K562 (cell line): ENCODE measurements around the gene ZNF665. TPM values are rescaled to one million over a fixed set of nuclear protein-coding genes. Genes with fewer than 3 reads are reported as not detected.

Experiments used
- ATAC-seq: fragments of 200-7000 bp; cut with Tn5 transposase; 3 replicates; pipeline ENCODE4 v1.9.1; 2020; ENCODE audit warnings: moderate library complexity
- BruUV-seq: library from RNA; stranded (reverse); fragments of 400-500 nt; replicated peaks from 2 replicates; lab custom pipeline; 2021; lab: Mats Ljungman, UMichigan
- CTCF ChIA-PET: fragments of 300-600 bp; formaldehyde crosslinking; extraction: SDS; loops from one replicate; lab custom pipeline; 2021; ENCODE audit warnings: low intra/inter-chr PET ratio; lab: Yijun Ruan, JAX
- POLR2A ChIA-PET: fragments of 300-600, 350-650 bp; sonication (Branson Sonifier 250); formaldehyde crosslinking; extraction: SDS; loops from one replicate; lab custom pipeline; 2021; ENCODE audit warnings: antibody characterized with exemption, inconsistent platforms; lab: Yijun Ruan, JAX
- DNase-seq, 4 experiments: peaks; one replicate each; pipeline versions ENCODE4 v3.0.0 to v3.0.0-alpha.2; 2011 to 2018; ENCODE audit warnings: low spot score in 3 of 4, mixed read lengths in 3 of 4; ENCODE audit errors: extremely low read depth in 1 of 4
- FAIRE-seq: peaks from 2 replicates; lab custom pipeline; 2011; peaks lifted over from hg19 to GRCh38; lab: Jason Lieb, UNC
- H2AFZ ChIP-seq: 2 replicates; pipeline ENCODE4 v1.6.0; 2011; ENCODE audit warnings: low read depth, low read length, control low read depth, inconsistent platforms
- H3K27ac ChIP-seq: fragments of 200-600 bp; 3 replicates; pipeline ENCODE4 v1.8.0; 2011; ENCODE audit warnings: low read depth, mild to moderate bottlenecking, control low read depth, inconsistent platforms, low read length, moderate library complexity, mixed read lengths; ENCODE audit errors: extremely low read depth
- H3K27me3 ChIP-seq, 2 experiments: fragments of 300-600 bp in 1 of 2; 2 replicates in 1 of 2; 3 replicates in 1 of 2; pipeline versions ENCODE4 v1.6.0 to v1.8.0; 2011; ENCODE audit warnings: inconsistent platforms in 2 of 2, low read length in 2 of 2, mild to moderate bottlenecking in 1 of 2, mixed read lengths in 1 of 2, moderate library complexity in 1 of 2; ENCODE audit not compliant: control insufficient read depth in 2 of 2, insufficient read depth in 2 of 2
- H3K36me3 ChIP-seq: fragments of 300-600 bp; 3 replicates; pipeline ENCODE4 v1.8.0; 2011; ENCODE audit warnings: mild to moderate bottlenecking, low read length, inconsistent platforms; ENCODE audit not compliant: control insufficient read depth, insufficient read depth
- H3K4me1 ChIP-seq, 2 experiments: fragments of 200-600 bp in 1 of 2; replicated peaks in 1 of 2; 2 replicates in 1 of 2; 3 replicates in 1 of 2; pipeline versions ENCODE4 v1.5.1 to v1.8.0; 2011; ENCODE audit warnings: inconsistent platforms in 2 of 2, low read length in 2 of 2, mild to moderate bottlenecking in 1 of 2, mixed read lengths in 1 of 2, moderate library complexity in 1 of 2; ENCODE audit not compliant: control insufficient read depth in 2 of 2, insufficient read depth in 2 of 2
- H3K4me2 ChIP-seq: 2 replicates; pipeline ENCODE4 v1.6.1; 2011; ENCODE audit warnings: low read length, control low read depth, inconsistent platforms, mixed read lengths; ENCODE audit not compliant: insufficient read depth
- H3K4me3 ChIP-seq: fragments of 200-600 bp; sonication (generic), shearing (Covaris generic); 2 replicates; pipeline ENCODE4 v1.5.1; 2016; ENCODE audit warnings: control low read depth, inconsistent platforms
- H3K79me2 ChIP-seq: fragments of 200-600 bp; 3 replicates; pipeline ENCODE4 v1.8.0; 2011; ENCODE audit warnings: low read length, inconsistent platforms; ENCODE audit not compliant: control insufficient read depth, insufficient read depth
- H3K9ac ChIP-seq, 2 experiments: 2 replicates each; pipeline versions ENCODE4 v1.6.0 to v1.6.1; 2011; ENCODE audit warnings: low read depth in 2 of 2, low read length in 2 of 2, control low read depth in 1 of 2, inconsistent platforms in 1 of 2, mild to moderate bottlenecking in 1 of 2, mixed read lengths in 1 of 2; ENCODE audit not compliant: insufficient read depth in 1 of 2
- H3K9me1 ChIP-seq: one replicate; pipeline ENCODE4 v1.6.0; 2011; ENCODE audit warnings: inconsistent platforms, mild to moderate bottlenecking, low read length, moderate library complexity; ENCODE audit not compliant: control insufficient read depth, insufficient read depth
- H3K9me3 ChIP-seq: replicated peaks from 2 replicates; pipeline ENCODE4 v1.5.1; 2011; ENCODE audit warnings: low read depth, low read length, inconsistent platforms; ENCODE audit not compliant: control insufficient read depth, insufficient read depth
- H4K20me1 ChIP-seq: replicated peaks from 2 replicates; pipeline ENCODE4 v1.6.1; 2011; ENCODE audit warnings: low read length, inconsistent platforms, mixed read lengths; ENCODE audit not compliant: control insufficient read depth, insufficient read depth
- ARID2 ChIP-seq: fragments of 450-650 bp; IDR thresholded peaks from 2 replicates; pipeline ENCODE4 v1.6.1; 2017; ENCODE audit warnings: antibody characterized with exemption, mild to moderate bottlenecking
- ARNT ChIP-seq, 2 experiments: fragments of 450-650 bp; IDR thresholded peaks; 2 replicates each; pipeline ENCODE4 v1.6.1; 2016; ENCODE audit warnings: mild to moderate bottlenecking in 1 of 2
- HMG20A ChIP-seq: fragments of 450-650 bp; formaldehyde crosslinking; conservative IDR thresholded peaks from 2 replicates; pipeline ENCODE4 v1.4.0; 2020; ENCODE audit warnings: mild to moderate bottlenecking, mixed read lengths
- HMGN3 ChIP-seq: IDR thresholded peaks from 2 replicates; pipeline ENCODE4 v1.6.1; 2011; ENCODE audit warnings: borderline replicate concordance, low read depth, mild to moderate bottlenecking, mixed read lengths, low read length; ENCODE audit not compliant: insufficient read length; ENCODE audit errors: extremely low read depth
- JUN ChIP-seq, 2 experiments: sonication (generic) in 1 of 2; formaldehyde crosslinking in 1 of 2; IDR thresholded peaks; 2 replicates each; pipeline versions ENCODE4 v1.6.1 to v1.8.0; 2012 to 2022; ENCODE audit warnings: borderline replicate concordance in 2 of 2, mild to moderate bottlenecking in 2 of 2, improper control_type of control experiment in 1 of 2, low read depth in 1 of 2, low read length in 1 of 2, missing genetic modification reagents in 1 of 2
- MAFF ChIP-seq: IDR thresholded peaks from 2 replicates; pipeline ENCODE4 v1.6.1; 2012; ENCODE audit warnings: low read length, improper control_type of control experiment
- NEUROD1 ChIP-seq: fragments of 150-350 bp; IDR thresholded peaks from 2 replicates; pipeline ENCODE4 v1.6.1; 2014; ENCODE audit warnings: borderline replicate concordance, low read length, low read depth; ENCODE audit not compliant: partially characterized antibody
- NFIC ChIP-seq: fragments of 450-650 bp; IDR thresholded peaks from 2 replicates; pipeline ENCODE4 v1.6.1; 2017; ENCODE audit warnings: mild to moderate bottlenecking, inconsistent platforms
- SOX6 ChIP-seq: fragments of 450-650 bp; IDR thresholded peaks from 2 replicates; pipeline ENCODE4 v1.6.1; 2014; ENCODE audit warnings: mild to moderate bottlenecking
- TRIM28 ChIP-seq: fragments of 450-650 bp; IDR thresholded peaks from 2 replicates; pipeline ENCODE4 v1.6.1; 2017
- ZEB2 ChIP-seq: fragments of 450-650 bp; IDR thresholded peaks from 2 replicates; pipeline ENCODE4 v1.6.1; 2016
- ZNF551 ChIP-seq: fragments of 250-450 bp; sonication (Bioruptor Pico); IDR thresholded peaks from 2 replicates; pipeline ENCODE4 v1.5.0; 2021; ENCODE audit warnings: mild to moderate bottlenecking, moderate library complexity
- ZNF75A ChIP-seq: fragments of 450-650 bp; formaldehyde crosslinking; IDR thresholded peaks from 2 replicates; pipeline ENCODE4 v1.4.0; 2020; ENCODE audit warnings: mild to moderate bottlenecking
- ZNF766 ChIP-seq: fragments of 200-800 bp; sonication (Bioruptor generic); conservative IDR thresholded peaks from 2 replicates; pipeline ENCODE4 v1.6.1; 2016; ENCODE audit warnings: missing genetic modification characterization, missing compliant biosample characterization
- WGBS: fragments of 100-300 bp; shearing (Covaris generic); methylation state at CpG from one replicate; pipeline ENCODE4 v1.1.6; 2016; ENCODE audit warnings: low coverage, mixed read lengths; ENCODE audit not compliant: insufficient coverage; ENCODE audit errors: missing lambda C conversion rate; 5-methylcytosine and 5-hydroxymethylcytosine counted together
- in situ Hi-C: fragments of 300-500 bp; cut with MboI; formaldehyde crosslinking; loops from 4 replicates; pipeline ENCODE4 v1.15.0; 2018; ENCODE audit warnings: inconsistent platforms, mixed read lengths
- intact Hi-C: fragments of 100-400 bp; cut with micrococcal nuclease; formaldehyde crosslinking; loops from 2 replicates; pipeline ENCODE4 v1.14.2; 2022
- polyA plus RNA-seq, 8 experiments: library from polyadenylated mRNA; depleted of rRNA in 4 of 8; stranded (reverse) in 5 of 8; unstranded in 3 of 8; fragments of >200 nt; fragmentation: Nextera tagmentation in 2 of 8; fragmentation: Illumina TruSeq in 1 of 8; extraction: Ambion mirVana in 2 of 8; extraction: Trizol in 1 of 8; gene quantifications; 2 replicates each; pipeline versions ENCODE4 v1.2.1 to v1.2.3, GENCODE V29; 2011 to 2014; ENCODE audit warnings: inconsistent platforms in 1 of 8, missing spikeins in 1 of 8
- total RNA-seq, 7 experiments: library from RNA; depleted of rRNA in 6 of 7; stranded (reverse); fragments of >200 nt in 6 of 7; fragmentation: Illumina TruSeq in 2 of 7; extraction: Trizol in 2 of 7; gene quantifications; 2 replicates each; pipeline versions ENCODE4 v1.2.1 to v1.2.3, GENCODE V29; 2011 to 2021; ENCODE audit warnings: low replicate concordance in 1 of 7
- TF ChIP-seq, protein P1 (sequence below), 3 experiments: fragments of 200-800 bp in 1 of 3; fragments of 250-450 bp in 1 of 3; fragments of 450-650 bp in 1 of 3; sonication (Bioruptor Pico) in 1 of 3; sonication (Bioruptor generic) in 1 of 3; formaldehyde crosslinking in 1 of 3; IDR thresholded peaks; 2 replicates each; pipeline versions ENCODE4 v1.6.1 to v1.8.0; 2016 to 2022; ENCODE audit warnings: mild to moderate bottlenecking in 2 of 3, missing genetic modification characterization in 2 of 3, missing compliant biosample characterization in 1 of 3, moderate library complexity in 1 of 3

ZNF665 gene
- total and polyA plus RNA-seq, 9 of the 15 experiments (the other 6 are each of a cell fraction or from before 2014, with no cell fraction given) = 1.9 to 7.6 (median 2.8) TPM

GRCh38 chr19:53140351-53140750 lies 52.8 kb downstream of the ZNF665 start:
- H3K9me3 ChIP-seq = peaks cover 38% of the 10 kb centered on the region
- H2AFZ ChIP-seq = no peak overlapping the region
- FAIRE-seq = no peak
- in situ Hi-C loops = no loop called here
- H3K4me2 ChIP-seq = no peak overlapping the region
- CTCF ChIA-PET = no interaction called here
- POLR2A ChIA-PET = no interaction called here
- 61% methylated on average over 4 of the region's 4 CpGs for WGBS
- peaks cover 30% of the 10 kb centered on the region for H3K36me3 ChIP-seq
- TF ChIP-seq ZNF551 (CRISPR knock-in tag) = no peak
- TF ChIP-seq JUN (IDR thresholded peaks at IDR 0.05; ENCODE audit: borderline replicate concordance, low read depth, low read length) = 0 out of 2 replicates have a peak, but pooled peaks have one; percentile 30
- no peak for TF ChIP-seq JUN (CRISPR knock-in tag; IDR thresholded peaks at IDR 0.05; ENCODE audit: borderline replicate concordance)
- TF ChIP-seq ARID2 = no peak
- peak; percentile 97 for TF ChIP-seq ZNF75A (CRISPR knock-in tag)
- no peak for TF ChIP-seq ARNT (IDR thresholded peaks at IDR 0.05)
- no peak for TF ChIP-seq NEUROD1
- 0 out of 2 replicates have a peak, but pooled peaks have one; percentile 77 for TF ChIP-seq TRIM28
- TF ChIP-seq NFIC = no peak
- TF ChIP-seq ZEB2 = peak; percentile 18; the same call in 1 of the 2 replicates
- TF ChIP-seq ZNF766 (CRISPR knock-in tag) = no peak
- TF ChIP-seq SOX6 = peak; percentile 70
- TF ChIP-seq MAFF = no peak
- TF ChIP-seq HMGN3 = no peak
- TF ChIP-seq HMG20A (CRISPR knock-in tag) = no peak
- TF ChIP-seq, protein P1, sequence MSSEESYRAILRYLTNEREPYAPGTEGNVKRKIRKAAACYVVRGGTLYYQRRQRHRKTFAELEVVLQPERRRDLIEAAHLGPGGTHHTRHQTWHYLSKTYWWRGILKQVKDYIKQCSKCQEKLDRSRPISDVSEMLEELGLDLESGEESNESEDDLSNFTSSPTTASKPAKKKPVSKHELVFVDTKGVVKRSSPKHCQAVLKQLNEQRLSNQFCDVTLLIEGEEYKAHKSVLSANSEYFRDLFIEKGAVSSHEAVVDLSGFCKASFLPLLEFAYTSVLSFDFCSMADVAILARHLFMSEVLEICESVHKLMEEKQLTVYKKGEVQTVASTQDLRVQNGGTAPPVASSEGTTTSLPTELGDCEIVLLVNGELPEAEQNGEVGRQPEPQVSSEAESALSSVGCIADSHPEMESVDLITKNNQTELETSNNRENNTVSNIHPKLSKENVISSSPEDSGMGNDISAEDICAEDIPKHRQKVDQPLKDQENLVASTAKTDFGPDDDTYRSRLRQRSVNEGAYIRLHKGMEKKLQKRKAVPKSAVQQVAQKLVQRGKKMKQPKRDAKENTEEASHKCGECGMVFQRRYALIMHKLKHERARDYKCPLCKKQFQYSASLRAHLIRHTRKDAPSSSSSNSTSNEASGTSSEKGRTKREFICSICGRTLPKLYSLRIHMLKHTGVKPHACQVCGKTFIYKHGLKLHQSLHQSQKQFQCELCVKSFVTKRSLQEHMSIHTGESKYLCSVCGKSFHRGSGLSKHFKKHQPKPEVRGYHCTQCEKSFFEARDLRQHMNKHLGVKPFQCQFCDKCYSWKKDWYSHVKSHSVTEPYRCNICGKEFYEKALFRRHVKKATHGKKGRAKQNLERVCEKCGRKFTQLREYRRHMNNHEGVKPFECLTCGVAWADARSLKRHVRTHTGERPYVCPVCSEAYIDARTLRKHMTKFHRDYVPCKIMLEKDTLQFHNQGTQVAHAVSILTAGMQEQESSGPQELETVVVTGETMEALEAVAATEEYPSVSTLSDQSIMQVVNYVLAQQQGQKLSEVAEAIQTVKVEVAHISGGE (CRISPR knock-in tag; IDR thresholded peaks at IDR 0.05) = no peak
- TF ChIP-seq, all 486 proteins: peak for 5
- Histone ChIP-seq H3K4me3 (no peak overlapping the region), H3K9ac (no peak overlapping the region), H4K20me1 (no peaks in the 10 kb centered on the region), H3K27me3 (no peaks in the 10 kb centered on the region), H3K9me1 (no peaks in the 10 kb centered on the region), H3K27ac (no peak overlapping the region), H3K79me2 (no peaks in the 10 kb centered on the region), H3K4me1 (no peaks in the 10 kb centered on the region)
- no TSS peak for BruUV-seq
- ATAC-seq = no peak
- DNase-seq = no peak
- intact Hi-C loops = loop anchor here (5.0 kb wide), 1 partner anchor 663 kb away; no protein-coding TSS in a partner anchor
